ENCODE data around the gene RTKN2.

GRCh38 chr10:62264126-62264525 is 4.5 kb downstream of the RTKN2 start:
- TF ChIP-seq CTCF (IDR thresholded peaks at IDR 0.05; ENCODE audit: low read depth, low read length): no peak
- TF ChIP-seq EZH2phosphoT487 (IDR thresholded peaks at IDR 0.05; ENCODE audit: low read depth): no peak
